IPS-20b (cell line): ENCODE data around the gene ARFGAP3.

Source experiments
- H3K27ac ChIP-seq: one replicate; pipeline ENCODE4 v1.5.1; 2013; ENCODE audit warnings: low read length
- H3K27me3 ChIP-seq: 2 replicates; pipeline ENCODE4 v1.6.1; 2013; ENCODE audit warnings: mild to moderate bottlenecking, low read length, inconsistent platforms; ENCODE audit not compliant: insufficient read depth
- H3K36me3 ChIP-seq: 2 replicates; pipeline ENCODE4 v1.6.1; 2013; ENCODE audit warnings: low read depth, mild to moderate bottlenecking, inconsistent platforms, low read length, moderate library complexity; ENCODE audit not compliant: insufficient read depth
- H3K4me1 ChIP-seq: 2 replicates; pipeline ENCODE4 v1.6.1; 2013; ENCODE audit warnings: mild to moderate bottlenecking, control low read depth, inconsistent platforms, low read length, moderate library complexity; ENCODE audit not compliant: insufficient read depth
- H3K4me3 ChIP-seq: 2 replicates; pipeline ENCODE4 v1.5.1; 2013; ENCODE audit warnings: mild to moderate bottlenecking, low read length, inconsistent platforms
- H3K9ac ChIP-seq: 2 replicates; pipeline ENCODE4 v1.6.1; 2013; ENCODE audit warnings: low read depth, mild to moderate bottlenecking, inconsistent platforms, low read length, moderate library complexity
- H3K9me3 ChIP-seq: 2 replicates; pipeline ENCODE4 v1.6.1; 2013; ENCODE audit warnings: mild to moderate bottlenecking, low read depth, low read length, inconsistent platforms; ENCODE audit not compliant: insufficient read depth

The ARFGAP3 gene

GRCh38 chr22:42892571-42893316, 35.7 kb upstream of the ARFGAP3 start:
- Histone ChIP-seq H3K36me3 (peaks cover 34% of the 10 kb centered on the region), H3K27ac (no peak overlapping the region), H3K4me3 (no peak overlapping the region), H3K27me3 (no peaks in the 10 kb centered on the region), H3K9me3 (no peaks in the 10 kb centered on the region), H3K9ac (no peak overlapping the region), H3K4me1 (peaks cover 7% of the 10 kb centered on the region; the same call in 1 of the 2 replicates)

- H3K4me3 ChIP-seq = no peak overlapping the region
- peaks cover 40% of the 10 kb centered on the region for H3K36me3 ChIP-seq
- H3K9ac ChIP-seq = no peak overlapping the region
- H3K27me3 ChIP-seq = no peaks in the 10 kb centered on the region
- H3K27ac ChIP-seq = no peak overlapping the region
- H3K4me1 ChIP-seq = peaks cover 7% of the 10 kb centered on the region; the same call in 1 of the 2 replicates
- H3K9me3 ChIP-seq = no peaks in the 10 kb centered on the region
Observed at GRCh38 chr22:42892156-42892555, 35.1 kb upstream of the ARFGAP3 start.

- peaks cover 44% of the 10 kb centered on the region for H3K36me3 ChIP-seq
- peaks cover 7% of the 10 kb centered on the region; the same call in 1 of the 2 replicates for H3K4me1 ChIP-seq
- no peaks in the 10 kb centered on the region for H3K27me3 ChIP-seq
- H3K4me3 ChIP-seq = no peak overlapping the region
- H3K9me3 ChIP-seq = no peaks in the 10 kb centered on the region
- H3K9ac ChIP-seq = no peak overlapping the region
- no peak overlapping the region for H3K27ac ChIP-seq
Observed at GRCh38 chr22:42891696-42892095, 34.6 kb upstream of the ARFGAP3 start.

- Histone ChIP-seq H3K9me3 (no peaks in the 10 kb centered on the region), H3K4me3 (no peak overlapping the region), H3K27me3 (no peaks in the 10 kb centered on the region), H3K36me3 (peaks cover 51% of the 10 kb centered on the region), H3K9ac (no peak overlapping the region), H3K27ac (no peak overlapping the region), H3K4me1 (peaks cover 7% of the 10 kb centered on the region; the same call in 1 of the 2 replicates)
Observed at GRCh38 chr22:42891008-42891407, 33.9 kb upstream of the ARFGAP3 start.

- H3K27ac ChIP-seq = no peak overlapping the region
- H3K4me3 ChIP-seq = no peak overlapping the region
- H3K27me3 ChIP-seq = no peaks in the 10 kb centered on the region
- no peaks in the 10 kb centered on the region for H3K4me1 ChIP-seq
- H3K9me3 ChIP-seq = no peaks in the 10 kb centered on the region
- H3K36me3 ChIP-seq = peaks cover 58% of the 10 kb centered on the region
- H3K9ac ChIP-seq = no peak overlapping the region
Observed at GRCh38 chr22:42889304-42889703, 32.2 kb upstream of the ARFGAP3 start.

- H3K4me1 ChIP-seq = peaks cover under 1% of the 10 kb centered on the region; the same call in 1 of the 2 replicates
- no peak overlapping the region for H3K27ac ChIP-seq
Observed at GRCh38 chr22:42887523-42888507, 30.7 kb upstream of the ARFGAP3 start.

GRCh38 chr22:42887120-42887519, 30.0 kb upstream of the ARFGAP3 start:
- Histone ChIP-seq H3K27me3 (no peaks in the 10 kb centered on the region), H3K4me3 (no peak overlapping the region), H3K36me3 (peaks cover 75% of the 10 kb centered on the region), H3K27ac (no peak overlapping the region), H3K9me3 (no peaks in the 10 kb centered on the region), H3K4me1 (peaks cover 4% of the 10 kb centered on the region; the same call in 1 of the 2 replicates), H3K9ac (no peak overlapping the region)

More at GRCh38 chr22:42887523-42888507, 30.7 kb upstream of the ARFGAP3 start:
- Histone ChIP-seq H3K4me3 (no peak overlapping the region), H3K9ac (no peak overlapping the region), H3K27me3 (no peaks in the 10 kb centered on the region), H3K9me3 (no peaks in the 10 kb centered on the region), H3K36me3 (peaks cover 72% of the 10 kb centered on the region)

- Histone ChIP-seq H3K9ac (no peak overlapping the region), H3K4me1 (peaks cover 4% of the 10 kb centered on the region; the same call in 1 of the 2 replicates), H3K4me3 (no peak overlapping the region), H3K27me3 (no peaks in the 10 kb centered on the region), H3K36me3 (peaks cover 77% of the 10 kb centered on the region), H3K9me3 (no peaks in the 10 kb centered on the region), H3K27ac (no peak overlapping the region)
Observed at GRCh38 chr22:42885446-42885845, 28.4 kb upstream of the ARFGAP3 start.

- no peak overlapping the region for H3K9ac ChIP-seq
- peaks cover 4% of the 10 kb centered on the region; the same call in 1 of the 2 replicates for H3K4me1 ChIP-seq
- H3K27ac ChIP-seq = no peak overlapping the region
- no peak overlapping the region for H3K4me3 ChIP-seq
- H3K9me3 ChIP-seq = no peaks in the 10 kb centered on the region
- peaks cover 80% of the 10 kb centered on the region for H3K36me3 ChIP-seq
- no peaks in the 10 kb centered on the region for H3K27me3 ChIP-seq
Observed at GRCh38 chr22:42884616-42885375, 27.7 kb upstream of the ARFGAP3 start.

- H3K4me3 ChIP-seq = no peak overlapping the region
- H3K36me3 ChIP-seq = peaks cover 84% of the 10 kb centered on the region
- H3K9ac ChIP-seq = no peak overlapping the region
- no peak overlapping the region for H3K27ac ChIP-seq
- no peaks in the 10 kb centered on the region for H3K9me3 ChIP-seq
- peaks cover 4% of the 10 kb centered on the region; the same call in 1 of the 2 replicates for H3K4me1 ChIP-seq
- H3K27me3 ChIP-seq = no peaks in the 10 kb centered on the region
Observed at GRCh38 chr22:42883970-42884369, 26.9 kb upstream of the ARFGAP3 start.

GRCh38 chr22:42883121-42883520, 26.0 kb upstream of the ARFGAP3 start:
- H3K27ac ChIP-seq = no peak overlapping the region
- peaks cover 4% of the 10 kb centered on the region; the same call in 1 of the 2 replicates for H3K4me1 ChIP-seq
- no peak overlapping the region for H3K4me3 ChIP-seq
- H3K36me3 ChIP-seq = peaks cover 84% of the 10 kb centered on the region
- no peak overlapping the region for H3K9ac ChIP-seq
- H3K27me3 ChIP-seq = no peaks in the 10 kb centered on the region
- H3K9me3 ChIP-seq = no peaks in the 10 kb centered on the region
